Measurements from ENCODE around the gene NEK1. TPM values are rescaled to one million over a fixed set of nuclear protein-coding genes. Genes with fewer than 3 reads are reported as not detected.
"Not testable (repeated sequence)": the region's sequence is repeated elsewhere in the genome, so short reads cannot be mapped to it uniquely, and the experiment has no call there.

NEK1 gene
- total RNA-seq, 2 donors from 2014 or later: 7.2 to 9.3 TPM

DNA sequence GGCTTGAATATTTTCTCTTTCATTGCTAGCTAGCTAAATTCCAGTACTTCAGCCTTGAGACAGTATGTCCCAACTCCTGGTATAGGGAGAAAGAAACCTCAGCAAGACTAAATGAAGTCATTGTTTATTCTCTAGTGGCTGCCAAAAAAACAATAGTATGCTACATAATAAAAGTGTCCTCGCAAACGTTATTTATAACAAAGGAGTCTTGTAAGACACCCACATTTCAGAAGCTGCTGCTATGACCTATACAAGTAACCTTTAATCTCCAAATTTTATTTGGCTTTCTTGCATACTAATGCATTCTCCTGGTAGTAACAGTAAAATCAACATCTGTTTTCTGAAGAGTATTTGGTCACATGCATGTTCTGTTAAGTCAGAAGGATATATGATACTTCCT, 28.8 kb downstream of the NEK1 start:
- TF ChIP-seq, protein P1, sequence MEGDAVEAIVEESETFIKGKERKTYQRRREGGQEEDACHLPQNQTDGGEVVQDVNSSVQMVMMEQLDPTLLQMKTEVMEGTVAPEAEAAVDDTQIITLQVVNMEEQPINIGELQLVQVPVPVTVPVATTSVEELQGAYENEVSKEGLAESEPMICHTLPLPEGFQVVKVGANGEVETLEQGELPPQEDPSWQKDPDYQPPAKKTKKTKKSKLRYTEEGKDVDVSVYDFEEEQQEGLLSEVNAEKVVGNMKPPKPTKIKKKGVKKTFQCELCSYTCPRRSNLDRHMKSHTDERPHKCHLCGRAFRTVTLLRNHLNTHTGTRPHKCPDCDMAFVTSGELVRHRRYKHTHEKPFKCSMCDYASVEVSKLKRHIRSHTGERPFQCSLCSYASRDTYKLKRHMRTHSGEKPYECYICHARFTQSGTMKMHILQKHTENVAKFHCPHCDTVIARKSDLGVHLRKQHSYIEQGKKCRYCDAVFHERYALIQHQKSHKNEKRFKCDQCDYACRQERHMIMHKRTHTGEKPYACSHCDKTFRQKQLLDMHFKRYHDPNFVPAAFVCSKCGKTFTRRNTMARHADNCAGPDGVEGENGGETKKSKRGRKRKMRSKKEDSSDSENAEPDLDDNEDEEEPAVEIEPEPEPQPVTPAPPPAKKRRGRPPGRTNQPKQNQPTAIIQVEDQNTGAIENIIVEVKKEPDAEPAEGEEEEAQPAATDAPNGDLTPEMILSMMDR (IDR thresholded peaks at IDR 0.05): no peak
- H3K36me3 ChIP-seq: peaks cover 15% of the 10 kb centered on the region

DNA sequence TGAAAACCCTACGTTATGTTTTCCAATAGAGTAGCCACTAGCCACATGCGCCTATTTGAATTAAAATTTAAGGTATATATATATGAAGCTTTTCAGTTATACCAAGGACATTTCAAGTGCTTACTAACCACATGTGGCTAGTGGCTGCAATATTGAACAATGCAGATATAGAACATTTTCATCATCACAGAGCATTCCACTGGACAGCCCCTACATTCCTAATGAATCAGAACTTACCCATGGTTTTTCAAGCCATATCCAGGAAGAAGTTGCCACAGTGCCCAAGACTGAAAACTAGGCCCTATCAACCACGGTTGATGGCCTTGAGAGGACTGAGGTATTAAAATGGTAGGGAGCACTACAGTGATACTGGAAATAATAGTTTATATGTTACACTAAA, 29.7 kb downstream of the NEK1 start:
- TF ChIP-seq, protein P1 (IDR thresholded peaks at IDR 0.05): no peak
- H3K36me3 ChIP-seq: peaks cover 13% of the 10 kb centered on the region
- H3K4me3 ChIP-seq: no peak overlapping the region
- DNase-seq (ENCODE audit: low spot score): no peak
- no peak overlapping the region for H3K27ac ChIP-seq
- H3K9me3 ChIP-seq: no peaks in the 10 kb centered on the region
- no peaks in the 10 kb centered on the region for H3K4me1 ChIP-seq
- no peaks in the 10 kb centered on the region for H3K27me3 ChIP-seq

More for the DNA sequence above, 28.8 kb downstream of the NEK1 start:
- no peaks in the 10 kb centered on the region for H3K27me3 ChIP-seq
- no peaks in the 10 kb centered on the region for H3K9me3 ChIP-seq
- no peak overlapping the region for H3K27ac ChIP-seq
- no peak for DNase-seq (ENCODE audit: low spot score)
- H3K4me1 ChIP-seq: no peaks in the 10 kb centered on the region
- no peak overlapping the region for H3K4me3 ChIP-seq

DNA sequence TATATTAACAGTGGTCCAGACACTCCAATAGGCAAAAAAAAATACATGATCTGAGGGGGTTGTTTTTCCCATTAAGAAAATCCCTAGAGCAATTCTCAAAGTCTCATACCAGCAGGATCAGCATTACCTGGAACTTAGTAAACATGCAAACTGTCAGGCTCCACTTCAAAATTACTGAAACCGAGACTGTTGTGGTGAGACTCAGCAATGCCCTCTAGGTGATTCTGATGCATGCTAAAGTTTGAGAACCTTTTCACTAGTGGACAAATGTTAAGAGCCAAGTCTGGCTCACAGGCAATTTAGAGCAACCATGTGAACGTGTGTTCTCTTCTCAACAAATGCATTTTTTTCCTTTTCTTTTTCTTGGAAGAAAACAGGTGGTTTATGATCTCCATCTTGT, 30.2 kb downstream of the NEK1 start:
- TF ChIP-seq, protein P1 (IDR thresholded peaks at IDR 0.05): no peak
- Histone ChIP-seq H3K9me3 (no peaks in the 10 kb centered on the region), H3K27ac (no peak overlapping the region), H3K4me1 (no peaks in the 10 kb centered on the region), H3K27me3 (no peaks in the 10 kb centered on the region), H3K36me3 (peaks cover 13% of the 10 kb centered on the region), H3K4me3 (no peak overlapping the region)
- DNase-seq (ENCODE audit: low spot score): no peak

DNA sequence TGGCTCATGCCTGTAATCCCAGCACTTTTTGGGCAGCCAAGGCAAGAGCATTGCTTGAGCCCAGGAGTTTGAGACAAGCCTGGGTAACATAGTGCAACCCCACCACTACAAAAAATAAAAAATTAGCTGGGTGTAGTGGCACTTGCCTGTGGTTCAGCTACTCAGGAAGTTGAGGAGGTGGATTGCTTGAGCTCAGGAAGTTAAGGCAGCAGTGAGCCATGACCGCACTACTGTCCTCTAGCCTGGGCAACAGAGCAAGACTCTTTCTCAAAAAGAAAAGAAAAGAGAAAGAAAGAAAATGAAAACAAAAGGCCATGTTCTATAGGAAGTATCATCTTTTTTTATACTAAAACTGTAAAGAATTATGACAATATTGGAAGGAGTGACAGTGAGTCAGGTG, 38.5 kb downstream of the NEK1 start:
- Histone ChIP-seq H3K4me1 (no peaks in the 10 kb centered on the region), H3K4me3 (no peak overlapping the region), H3K36me3 (peaks cover 19% of the 10 kb centered on the region), H3K9me3 (no peaks in the 10 kb centered on the region), H3K27me3 (no peaks in the 10 kb centered on the region), H3K27ac (no peak overlapping the region)
- TF ChIP-seq, protein P1 (IDR thresholded peaks at IDR 0.05): no peak
- no peak for DNase-seq (ENCODE audit: low spot score)

DNA sequence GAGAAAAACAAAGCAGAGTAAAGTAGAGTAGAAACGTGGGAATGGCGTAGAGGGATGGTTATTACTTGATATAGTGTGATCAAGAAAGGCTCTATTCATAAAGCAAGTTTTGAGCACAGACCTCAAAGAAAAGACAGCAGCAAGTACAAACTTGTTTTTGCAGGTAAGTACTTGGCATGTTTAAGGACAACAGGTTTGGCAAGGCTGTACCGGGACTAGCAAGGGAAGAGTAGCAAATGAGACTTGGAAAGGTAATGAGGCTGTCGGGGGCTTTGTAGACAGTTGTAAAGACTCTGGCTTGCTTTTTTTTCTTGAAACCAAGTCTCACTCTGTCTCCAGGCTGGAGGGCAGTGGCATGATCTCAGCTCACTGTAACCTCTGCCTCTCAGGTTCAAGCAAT, 40.9 kb downstream of the NEK1 start:
- Histone ChIP-seq H3K9me3 (no peaks in the 10 kb centered on the region), H3K36me3 (peaks cover 19% of the 10 kb centered on the region), H3K27ac (no peak overlapping the region), H3K4me1 (no peaks in the 10 kb centered on the region), H3K4me3 (no peak overlapping the region), H3K27me3 (no peaks in the 10 kb centered on the region)
- TF ChIP-seq, protein P1 (IDR thresholded peaks at IDR 0.05): no peak
- no peak for DNase-seq (ENCODE audit: low spot score)

DNA sequence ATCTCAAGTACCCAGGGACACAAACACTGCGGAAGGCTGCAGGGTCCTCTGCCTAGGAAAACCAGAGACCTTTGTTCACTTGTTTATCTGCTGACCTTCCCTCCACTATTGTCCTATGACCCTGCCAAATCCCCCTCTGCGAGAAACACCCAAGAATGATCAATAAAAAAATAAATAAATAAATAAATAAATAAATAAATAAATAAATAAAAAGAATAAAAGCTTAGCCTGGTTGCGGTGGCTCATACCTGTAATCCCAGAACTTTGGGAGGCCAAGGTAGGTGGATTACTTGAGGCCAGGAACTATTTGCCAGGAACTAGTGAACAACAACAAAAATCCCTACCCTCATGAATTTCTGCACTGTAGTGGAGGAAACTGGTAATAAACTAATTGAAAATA, 41.4 kb downstream of the NEK1 start:
- H3K9me3 ChIP-seq; H3K27me3 ChIP-seq; DNase-seq (ENCODE audit: low spot score); H3K27ac ChIP-seq; H3K4me3 ChIP-seq; H3K4me1 ChIP-seq: not testable (repeated sequence)
- H3K36me3 ChIP-seq: peaks cover 19% of the 10 kb centered on the region

DNA sequence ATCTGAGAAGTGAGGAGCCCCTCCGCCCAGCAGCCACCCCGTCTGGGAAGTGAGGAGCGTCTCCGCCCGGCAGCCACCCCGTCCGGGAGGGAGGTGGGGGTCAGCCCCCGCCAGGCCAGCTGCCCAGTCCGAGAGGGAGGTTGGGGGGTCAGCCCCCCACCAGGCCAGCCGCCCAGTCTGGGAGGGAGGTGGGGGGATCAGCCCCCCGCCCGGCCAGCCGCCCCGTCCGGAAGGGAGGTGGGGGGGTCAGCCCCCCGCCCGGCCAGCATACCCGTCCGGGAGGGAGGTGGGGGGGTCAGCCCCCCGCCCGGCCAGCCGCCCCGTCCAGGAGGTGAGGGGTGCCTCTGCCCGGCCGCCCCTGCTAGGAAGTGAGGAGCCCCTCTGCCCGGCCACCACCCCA, 42.1 kb downstream of the NEK1 start:
- not testable (repeated sequence) for H3K4me3 ChIP-seq; DNase-seq (ENCODE audit: low spot score); H3K9me3 ChIP-seq; H3K4me1 ChIP-seq; H3K27me3 ChIP-seq; H3K27ac ChIP-seq
- peaks cover 14% of the 10 kb centered on the region for H3K36me3 ChIP-seq

DNA sequence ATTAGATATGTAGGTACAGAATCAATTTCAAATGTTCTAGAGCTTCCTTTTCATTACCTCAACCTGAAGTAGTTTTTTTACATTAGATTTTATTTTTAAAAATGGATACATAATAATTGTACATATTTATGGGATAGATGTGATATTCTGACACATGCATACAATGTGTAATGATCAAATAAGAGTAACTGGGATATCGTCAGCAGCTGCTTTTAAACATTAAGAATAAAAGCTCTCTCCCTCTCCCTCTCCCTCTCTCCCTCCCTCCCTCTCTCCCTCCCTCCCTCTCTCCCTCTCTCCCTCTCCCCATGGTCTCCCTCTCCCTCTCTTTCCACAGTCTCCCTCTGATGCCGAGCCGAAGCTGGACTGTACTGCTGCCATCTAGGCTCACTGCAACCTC, 43.2 kb downstream of the NEK1 start:
- not testable (repeated sequence) for H3K27me3 ChIP-seq; H3K27ac ChIP-seq; H3K4me1 ChIP-seq; DNase-seq (ENCODE audit: low spot score); H3K36me3 ChIP-seq; H3K4me3 ChIP-seq; H3K9me3 ChIP-seq
